ENCODE measurements around the gene PNKD. TPM values are rescaled to one million over a fixed set of nuclear protein-coding genes. Genes with fewer than 3 reads are reported as not detected.
A peak's percentile ranks its signal among the peaks of the same experiment; 100 is the strongest.

PNKD gene
- polyA plus RNA-seq, 6 donors from 2014 or later, result 99.4 to 143 (median 127) TPM

- H3K4me3 Mint-ChIP-seq, result peak overlapping the region in 1 of 8 donors; percentile 44
- ATAC-seq (ENCODE audit: low read depth in 2 of 2), result no peak
- no peaks in the 10 kb centered on the region for H3K9me3 Mint-ChIP-seq
- peaks cover 32 to 70% (median 43%) of the 10 kb centered on the region in 3 donors for H3K4me1 Mint-ChIP-seq
- peak overlapping the region in 3 of 6 donors; percentile 42 to 80 (median 46) for H3K27ac Mint-ChIP-seq
- DNase-seq, result no peak
- peaks cover 6 to 30% of the 10 kb centered on the region in 2 donors for H3K36me3 Mint-ChIP-seq
- H3K27me3 Mint-ChIP-seq, result no peaks in the 10 kb centered on the region
These were observed 10.0 kb downstream of the PNKD start for GRCh38 chr2:218280260-218280870.

- no peaks in the 10 kb centered on the region for H3K9me3 Mint-ChIP-seq
- no peak for DNase-seq
- peak overlapping the region in 3 of 6 donors; percentile 39 to 84 (median 70) for H3K27ac Mint-ChIP-seq
- peaks cover 43 to 71% (median 53%) of the 10 kb centered on the region in 3 donors for H3K4me1 Mint-ChIP-seq
- ATAC-seq (ENCODE audit: low read depth in 2 of 2), result no peak
- H3K4me3 Mint-ChIP-seq, result peak overlapping the region in 1 of 8 donors; percentile 4
- peaks cover 6 to 30% of the 10 kb centered on the region in 2 donors for H3K36me3 Mint-ChIP-seq
- no peaks in the 10 kb centered on the region for H3K27me3 Mint-ChIP-seq
These were observed 11.1 kb downstream of the PNKD start for GRCh38 chr2:218281449-218281848.

- Mint-ChIP-seq H3K27me3 (no peaks in the 10 kb centered on the region), H3K27ac (peak overlapping the region in 5 of 6 donors; percentile 65 to 87 (median 78)), H3K4me3 (no peak overlapping the region), H3K36me3 (peaks cover 6 to 20% of the 10 kb centered on the region in 2 donors), H3K4me1 (peaks cover 52 to 71% (median 55%) of the 10 kb centered on the region in 3 donors), H3K9me3 (no peaks in the 10 kb centered on the region)
- DNase-seq (no peak), ATAC-seq (ENCODE audit: low read depth in 2 of 2) (no peak)
These were observed 12.1 kb downstream of the PNKD start for GRCh38 chr2:218282173-218282991.

GRCh38 chr2:218284106-218284811 lies 13.9 kb downstream of the PNKD start:
- peaks cover 60 to 82% (median 70%) of the 10 kb centered on the region in 3 donors for H3K4me1 Mint-ChIP-seq
- no peaks in the 10 kb centered on the region for H3K27me3 Mint-ChIP-seq
- ATAC-seq (ENCODE audit: low read depth in 2 of 2), result no peak
- no peaks in the 10 kb centered on the region for H3K9me3 Mint-ChIP-seq
- peak overlapping the region in 4 of 6 donors; percentile 87 to 100 (median 100) for H3K27ac Mint-ChIP-seq
- no peak for DNase-seq
- H3K4me3 Mint-ChIP-seq, result peak overlapping the region in 1 of 8 donors; percentile 9
- peaks cover 6 to 15% of the 10 kb centered on the region in 2 donors for H3K36me3 Mint-ChIP-seq

GRCh38 chr2:218285604-218286003 lies 15.3 kb downstream of the PNKD start:
- Mint-ChIP-seq H3K9me3 (no peaks in the 10 kb centered on the region), H3K4me1 (peaks cover 59 to 83% (median 82%) of the 10 kb centered on the region in 3 donors), H3K27ac (peak overlapping the region; percentile 99 to 100 (median 100)), H3K4me3 (peak overlapping the region; percentile 49 to 98 (median 91)), H3K27me3 (no peaks in the 10 kb centered on the region), H3K36me3 (peaks cover 0 to 8% of the 10 kb centered on the region in 2 donors)
- DNase-seq (no peak), ATAC-seq (ENCODE audit: low read depth in 2 of 2) (no peak)

- ATAC-seq (ENCODE audit: low read depth in 2 of 2) (peak; percentile 69 to 73), DNase-seq (peak; percentile 83)
- H3K27me3 Mint-ChIP-seq, result no peaks in the 10 kb centered on the region
- peak overlapping the region; percentile 99 to 100 (median 100) for H3K27ac Mint-ChIP-seq
- peaks cover 64 to 89% (median 89%) of the 10 kb centered on the region in 3 donors for H3K4me1 Mint-ChIP-seq
- peaks cover 0 to 2% of the 10 kb centered on the region in 2 donors for H3K36me3 Mint-ChIP-seq
- no peaks in the 10 kb centered on the region for H3K9me3 Mint-ChIP-seq
- H3K4me3 Mint-ChIP-seq, result peak overlapping the region; percentile 90 to 98 (median 92)
These were observed 16.5 kb downstream of the PNKD start for GRCh38 chr2:218286570-218287459.

- no peaks in the 10 kb centered on the region for H3K36me3 Mint-ChIP-seq
- H3K4me3 Mint-ChIP-seq, result peak overlapping the region; percentile 65 to 95 (median 90)
- H3K9me3 Mint-ChIP-seq, result no peaks in the 10 kb centered on the region
- peak overlapping the region; percentile 95 to 100 (median 99) for H3K27ac Mint-ChIP-seq
- no peaks in the 10 kb centered on the region for H3K27me3 Mint-ChIP-seq
- ATAC-seq (ENCODE audit: low read depth in 2 of 2), result no peak
- H3K4me1 Mint-ChIP-seq, result peaks cover 74 to 91% (median 89%) of the 10 kb centered on the region in 3 donors
- no peak for DNase-seq
These were observed 19.5 kb downstream of the PNKD start for GRCh38 chr2:218289639-218290315.

GRCh38 chr2:218290316-218291261 lies 20.3 kb downstream of the PNKD start:
- Mint-ChIP-seq H3K27ac (peak overlapping the region; percentile 95 to 100 (median 99)), H3K4me1 (peaks cover 68 to 88% (median 86%) of the 10 kb centered on the region in 3 donors), H3K27me3 (no peaks in the 10 kb centered on the region), H3K9me3 (no peaks in the 10 kb centered on the region), H3K4me3 (peak overlapping the region; percentile 65 to 95 (median 90)), H3K36me3 (no peaks in the 10 kb centered on the region)
- DNase-seq, result peak; percentile 93
- peak; percentile 70 to 71 for ATAC-seq (ENCODE audit: low read depth in 2 of 2)

- no peak for DNase-seq
- no peak for ATAC-seq (ENCODE audit: low read depth in 2 of 2)
- H3K27ac Mint-ChIP-seq, result peak overlapping the region; percentile 95 to 100 (median 99)
- no peaks in the 10 kb centered on the region for H3K9me3 Mint-ChIP-seq
- H3K4me3 Mint-ChIP-seq, result peak overlapping the region; percentile 65 to 95 (median 90)
- H3K27me3 Mint-ChIP-seq, result no peaks in the 10 kb centered on the region
- H3K36me3 Mint-ChIP-seq, result no peaks in the 10 kb centered on the region
- peaks cover 59 to 79% (median 77%) of the 10 kb centered on the region in 3 donors for H3K4me1 Mint-ChIP-seq
These were observed 21.2 kb downstream of the PNKD start for GRCh38 chr2:218291318-218292047.

GRCh38 chr2:218292048-218293014 lies 22.0 kb downstream of the PNKD start, which contains the start of gene TMBIM1:
TMBIM1 (minus strand) TSS chr2:218292503; CDS start chr2:218282141, 10,362 bp downstream.
- Mint-ChIP-seq H3K27ac (peak within 1 kb of the TSS; percentile 95 to 100 (median 99)), H3K27me3 (no peaks in the 10 kb centered on the region), H3K9me3 (no peaks in the 10 kb centered on the region), H3K4me3 (peak within 1 kb of the TSS; percentile 65 to 95 (median 90)), H3K36me3 (no peaks in the 10 kb centered on the region), H3K4me1 (peaks cover 50 to 71% (median 69%) of the 10 kb centered on the region in 3 donors)
- ATAC-seq (ENCODE audit: low read depth in 2 of 2) (peak; percentile 69 to 74), DNase-seq (peak; percentile 85)

Measured in naive B cell (primary cell).